K562 (cell line): ENCODE measurements around the gene KCNMB4. TPM values are rescaled to one million over a fixed set of nuclear protein-coding genes. Genes with fewer than 3 reads are reported as not detected.

Experiments used
- HMG20B ChIP-seq: fragments of 250-450 bp; sonication (Bioruptor Pico); IDR thresholded peaks from 2 replicates; pipeline ENCODE4 v1.5.0; 2021; ENCODE audit warnings: mild to moderate bottlenecking
- L3MBTL2 ChIP-seq: fragments of 450-650 bp; IDR thresholded peaks from 2 replicates; pipeline ENCODE4 v1.6.1; 2016; ENCODE audit warnings: mild to moderate bottlenecking, moderate library complexity
- polyA plus RNA-seq, 8 experiments: library from polyadenylated mRNA; depleted of rRNA in 4 of 8; stranded (reverse) in 5 of 8; unstranded in 3 of 8; fragments of >200 nt; fragmentation: Nextera tagmentation in 2 of 8; fragmentation: Illumina TruSeq in 1 of 8; extraction: Ambion mirVana in 2 of 8; extraction: Trizol in 1 of 8; gene quantifications; 2 replicates each; pipeline versions ENCODE4 v1.2.1 to v1.2.3, GENCODE V29; 2011 to 2014; ENCODE audit warnings: inconsistent platforms in 1 of 8, missing spikeins in 1 of 8
- total RNA-seq, 7 experiments: library from RNA; depleted of rRNA in 6 of 7; stranded (reverse); fragments of >200 nt in 6 of 7; fragmentation: Illumina TruSeq in 2 of 7; extraction: Trizol in 2 of 7; gene quantifications; 2 replicates each; pipeline versions ENCODE4 v1.2.1 to v1.2.3, GENCODE V29; 2011 to 2021; ENCODE audit warnings: low replicate concordance in 1 of 7
- TF ChIP-seq, protein P1 (sequence below): sonication (generic); formaldehyde crosslinking; IDR thresholded peaks from 2 replicates; pipeline ENCODE4 v1.9.0; 2022; ENCODE audit warnings: mild to moderate bottlenecking, missing genetic modification reagents
- TF ChIP-seq, protein P2 (sequence below): fragments of 250-450 bp; sonication (Bioruptor Pico); IDR thresholded peaks from 2 replicates; pipeline ENCODE4 v1.8.0; 2021; ENCODE audit warnings: mild to moderate bottlenecking, moderate library complexity
- TF ChIP-seq, protein P3 (sequence below): fragments of 250-450 bp; sonication (Bioruptor Pico); IDR thresholded peaks from 2 replicates; pipeline ENCODE4 v1.5.0; 2021; ENCODE audit warnings: mild to moderate bottlenecking, moderate library complexity
- TF ChIP-seq, protein P4 (sequence below): fragments of 450-650 bp; IDR thresholded peaks from 2 replicates; pipeline ENCODE4 v1.6.1; 2016; ENCODE audit warnings: low read depth

Gene KCNMB4
- total and polyA plus RNA-seq, 9 of the 15 experiments (the other 6 are each of a cell fraction or from before 2014, with no cell fraction given): 0.01 to 0.14 (median 0.06) TPM; not detected in 1

DNA sequence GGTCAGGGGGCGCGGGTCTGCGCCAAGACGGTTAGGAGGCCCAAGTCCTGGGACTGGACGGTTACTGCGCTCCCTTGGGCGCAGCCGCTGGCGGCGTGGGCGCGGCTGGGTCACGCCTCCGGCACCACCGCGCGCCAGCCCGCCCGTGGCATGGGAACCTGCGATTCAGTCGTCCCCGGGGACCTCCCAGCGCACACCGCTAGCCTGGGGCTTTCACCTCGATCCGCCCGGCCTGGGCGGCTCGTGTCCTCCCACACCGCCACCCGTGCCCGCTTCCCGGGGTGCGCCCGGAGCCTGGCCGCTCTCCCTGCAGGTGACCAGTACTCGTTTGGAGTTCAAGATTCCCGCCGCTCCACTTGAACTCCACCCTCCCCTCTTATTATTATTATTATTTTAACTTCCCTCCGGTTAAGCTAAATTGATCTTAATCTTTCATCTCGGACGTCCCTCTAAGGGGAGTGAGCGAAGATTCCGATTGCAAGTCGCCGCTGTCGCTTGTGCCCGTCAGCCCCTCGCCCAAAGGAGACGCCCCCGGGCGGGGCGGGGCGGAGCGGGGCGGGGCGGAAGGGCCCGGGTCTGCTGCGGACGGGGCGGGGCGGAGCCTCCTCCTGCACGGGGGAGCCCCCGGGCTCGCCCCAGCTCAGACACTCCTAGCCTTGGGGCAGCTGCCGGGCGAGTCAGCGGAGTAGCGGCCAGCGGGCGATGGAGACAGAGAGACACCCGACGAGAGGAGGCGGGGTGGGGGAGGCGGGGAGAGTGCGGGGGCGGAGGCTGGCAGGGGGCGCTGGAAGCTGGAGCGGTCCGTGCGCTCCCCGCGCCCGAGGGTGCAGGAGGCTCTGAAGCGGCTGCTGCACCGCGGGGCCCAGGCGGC lies at the start of gene KCNMB4 (continued):
- TF ChIP-seq, protein P1, sequence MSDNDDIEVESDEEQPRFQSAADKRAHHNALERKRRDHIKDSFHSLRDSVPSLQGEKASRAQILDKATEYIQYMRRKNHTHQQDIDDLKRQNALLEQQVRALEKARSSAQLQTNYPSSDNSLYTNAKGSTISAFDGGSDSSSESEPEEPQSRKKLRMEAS: no peak
- TF ChIP-seq, protein P2, sequence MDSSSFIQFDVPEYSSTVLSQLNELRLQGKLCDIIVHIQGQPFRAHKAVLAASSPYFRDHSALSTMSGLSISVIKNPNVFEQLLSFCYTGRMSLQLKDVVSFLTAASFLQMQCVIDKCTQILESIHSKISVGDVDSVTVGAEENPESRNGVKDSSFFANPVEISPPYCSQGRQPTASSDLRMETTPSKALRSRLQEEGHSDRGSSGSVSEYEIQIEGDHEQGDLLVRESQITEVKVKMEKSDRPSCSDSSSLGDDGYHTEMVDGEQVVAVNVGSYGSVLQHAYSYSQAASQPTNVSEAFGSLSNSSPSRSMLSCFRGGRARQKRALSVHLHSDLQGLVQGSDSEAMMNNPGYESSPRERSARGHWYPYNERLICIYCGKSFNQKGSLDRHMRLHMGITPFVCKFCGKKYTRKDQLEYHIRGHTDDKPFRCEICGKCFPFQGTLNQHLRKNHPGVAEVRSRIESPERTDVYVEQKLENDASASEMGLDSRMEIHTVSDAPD (CRISPR knock-in tag): no peak
- TF ChIP-seq, protein P3, sequence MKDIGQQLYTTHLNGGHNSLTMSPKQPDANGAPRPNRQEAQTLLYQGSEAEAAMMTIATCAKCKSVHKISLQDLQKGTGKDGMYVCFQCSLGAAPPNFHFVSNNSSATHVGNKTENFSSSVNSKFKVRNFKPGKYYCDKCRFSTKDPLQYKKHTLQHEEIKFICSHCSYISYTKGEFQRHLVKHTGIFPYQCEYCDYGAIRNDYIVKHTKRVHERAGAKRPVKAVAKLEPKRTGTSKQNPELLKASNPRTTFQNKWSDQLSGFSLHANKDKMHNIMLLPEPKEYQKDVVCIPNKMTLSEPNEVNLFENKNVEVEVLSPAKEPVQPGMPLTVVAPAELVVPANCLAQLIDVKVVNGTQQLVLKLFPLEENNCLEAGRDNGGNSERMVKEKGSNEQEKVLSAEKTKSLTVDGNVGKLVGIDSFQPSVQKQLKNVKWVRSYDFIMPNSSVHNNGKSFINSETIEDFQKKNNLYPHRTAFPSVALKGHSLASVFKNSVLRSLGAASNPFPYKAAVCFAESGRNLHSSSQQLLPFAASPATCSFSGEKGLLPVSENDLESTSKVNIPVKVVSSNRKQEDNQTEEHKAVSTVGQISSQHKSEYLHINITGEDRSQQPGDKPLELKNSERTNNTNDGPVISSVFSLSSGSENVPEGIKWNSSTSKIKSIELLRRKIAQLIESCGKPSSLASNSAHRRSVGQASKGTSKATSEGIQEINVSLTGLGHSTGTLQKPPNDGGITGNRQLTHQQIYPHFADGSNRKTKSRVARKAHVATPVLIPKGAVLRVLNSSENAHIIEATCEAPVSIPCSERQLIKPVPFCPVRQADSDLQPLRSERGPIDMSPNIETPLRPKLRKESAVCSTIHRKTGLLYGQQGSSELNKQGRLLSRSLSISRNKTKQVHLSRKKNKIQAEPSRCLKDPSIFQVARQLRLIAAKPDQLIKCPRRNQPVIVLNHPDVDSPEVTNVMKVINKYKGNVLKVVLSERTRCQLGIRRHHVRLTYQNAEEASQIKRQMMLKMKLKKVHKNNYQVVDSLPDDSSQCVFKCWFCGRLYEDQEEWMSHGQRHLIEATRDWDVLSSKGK: no peak
- TF ChIP-seq, protein P4, sequence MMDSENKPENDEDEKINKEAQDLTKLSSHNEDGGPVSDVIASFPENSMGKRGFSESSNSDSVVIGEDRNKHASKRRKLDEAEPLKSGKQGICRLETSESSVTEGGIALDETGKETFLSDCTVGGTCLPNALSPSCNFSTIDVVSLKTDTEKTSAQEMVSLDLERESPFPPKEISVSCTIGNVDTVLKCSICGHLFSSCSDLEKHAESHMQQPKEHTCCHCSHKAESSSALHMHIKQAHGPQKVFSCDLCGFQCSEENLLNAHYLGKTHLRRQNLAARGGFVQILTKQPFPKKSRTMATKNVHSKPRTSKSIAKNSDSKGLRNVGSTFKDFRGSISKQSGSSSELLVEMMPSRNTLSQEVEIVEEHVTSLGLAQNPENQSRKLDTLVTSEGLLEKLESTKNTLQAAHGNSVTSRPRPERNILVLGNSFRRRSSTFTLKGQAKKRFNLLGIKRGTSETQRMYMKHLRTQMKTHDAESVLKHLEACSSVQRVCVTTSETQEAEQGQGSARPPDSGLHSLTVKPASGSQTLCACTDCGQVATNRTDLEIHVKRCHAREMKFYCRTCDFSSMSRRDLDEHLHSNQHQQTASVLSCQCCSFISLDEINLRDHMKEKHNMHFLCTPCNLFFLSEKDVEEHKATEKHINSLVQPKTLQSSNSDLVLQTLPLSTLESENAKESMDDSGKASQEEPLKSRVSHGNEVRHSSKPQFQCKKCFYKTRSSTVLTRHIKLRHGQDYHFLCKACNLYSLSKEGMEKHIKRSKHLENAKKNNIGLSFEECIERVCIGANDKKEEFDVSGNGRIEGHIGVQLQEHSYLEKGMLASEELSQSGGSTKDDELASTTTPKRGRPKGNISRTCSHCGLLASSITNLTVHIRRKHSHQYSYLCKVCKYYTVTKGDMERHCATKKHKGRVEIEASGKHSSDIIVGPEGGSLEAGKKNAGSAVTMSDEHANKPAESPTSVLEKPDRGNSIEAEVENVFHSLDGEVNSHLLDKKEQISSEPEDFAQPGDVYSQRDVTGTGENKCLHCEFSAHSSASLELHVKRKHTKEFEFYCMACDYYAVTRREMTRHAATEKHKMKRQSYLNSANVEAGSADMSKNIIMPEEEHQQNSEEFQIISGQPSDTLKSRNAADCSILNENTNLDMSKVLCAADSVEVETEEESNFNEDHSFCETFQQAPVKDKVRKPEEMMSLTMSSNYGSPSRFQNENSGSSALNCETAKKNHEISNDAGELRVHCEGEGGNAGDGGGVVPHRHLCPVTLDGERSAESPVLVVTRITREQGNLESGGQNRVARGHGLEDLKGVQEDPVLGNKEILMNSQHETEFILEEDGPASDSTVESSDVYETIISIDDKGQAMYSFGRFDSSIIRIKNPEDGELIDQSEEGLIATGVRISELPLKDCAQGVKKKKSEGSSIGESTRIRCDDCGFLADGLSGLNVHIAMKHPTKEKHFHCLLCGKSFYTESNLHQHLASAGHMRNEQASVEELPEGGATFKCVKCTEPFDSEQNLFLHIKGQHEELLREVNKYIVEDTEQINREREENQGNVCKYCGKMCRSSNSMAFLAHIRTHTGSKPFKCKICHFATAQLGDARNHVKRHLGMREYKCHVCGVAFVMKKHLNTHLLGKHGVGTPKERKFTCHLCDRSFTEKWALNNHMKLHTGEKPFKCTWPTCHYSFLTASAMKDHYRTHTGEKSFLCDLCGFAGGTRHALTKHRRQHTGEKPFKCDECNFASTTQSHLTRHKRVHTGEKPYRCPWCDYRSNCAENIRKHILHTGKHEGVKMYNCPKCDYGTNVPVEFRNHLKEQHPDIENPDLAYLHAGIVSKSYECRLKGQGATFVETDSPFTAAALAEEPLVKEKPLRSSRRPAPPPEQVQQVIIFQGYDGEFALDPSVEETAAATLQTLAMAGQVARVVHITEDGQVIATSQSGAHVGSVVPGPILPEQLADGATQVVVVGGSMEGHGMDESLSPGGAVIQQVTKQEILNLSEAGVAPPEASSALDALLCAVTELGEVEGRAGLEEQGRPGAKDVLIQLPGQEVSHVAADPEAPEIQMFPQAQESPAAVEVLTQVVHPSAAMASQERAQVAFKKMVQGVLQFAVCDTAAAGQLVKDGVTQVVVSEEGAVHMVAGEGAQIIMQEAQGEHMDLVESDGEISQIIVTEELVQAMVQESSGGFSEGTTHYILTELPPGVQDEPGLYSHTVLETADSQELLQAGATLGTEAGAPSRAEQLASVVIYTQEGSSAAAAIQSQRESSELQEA: no peak
- no peak for TF ChIP-seq HMG20B (CRISPR knock-in tag)
- TF ChIP-seq L3MBTL2: 0 out of 2 replicates have a peak, but pooled peaks have one; percentile 39
